Psoas muscle (tissue), 8 donors: ENCODE measurements around the gene LCNL1. TPM values are rescaled to one million over a fixed set of nuclear protein-coding genes. Genes with fewer than 3 reads are reported as not detected.

Source experiments
- ATAC-seq, 4 donors: fragments of 200-7000 bp; cut with Tn5 transposase; one replicate each; pipeline ENCODE4 v1.9.1; 2020; ENCODE audit warnings: moderate library complexity in 3 of 4, mild to moderate bottlenecking in 2 of 4
- DNase-seq, 2 donors: peaks; one replicate each; pipeline ENCODE4 v3.0.0-alpha.2; 2020
- H3K27ac ChIP-seq: fragments of 200-600 bp; one replicate; pipeline ENCODE4 v1.8.0; 2022
- H3K27me3 ChIP-seq, 3 donors: fragments of 200-600 bp in 1 of 3; one replicate each; pipeline versions ENCODE4 v1.6.1 to v1.8.0; 2013 to 2022; ENCODE audit warnings: low read length in 2 of 3, mild to moderate bottlenecking in 2 of 3, moderate library complexity in 1 of 3; ENCODE audit not compliant: insufficient read depth in 3 of 3
- H3K36me3 ChIP-seq, 2 donors: fragments of 200-600 bp in 1 of 2; one replicate each; pipeline versions ENCODE4 v1.6.1 to v1.8.0; 2013 to 2022; ENCODE audit warnings: low read depth in 1 of 2, mild to moderate bottlenecking in 1 of 2, moderate library complexity in 1 of 2; ENCODE audit not compliant: insufficient read depth in 1 of 2
- H3K4me1 ChIP-seq: fragments of 200-600 bp; one replicate; pipeline ENCODE4 v1.8.0; 2022
- H3K4me3 ChIP-seq: fragments of 200-600 bp; one replicate; pipeline ENCODE4 v1.8.0; 2022; ENCODE audit warnings: mild to moderate bottlenecking
- H3K9me3 ChIP-seq: fragments of 200-600 bp; one replicate; pipeline ENCODE4 v1.8.0; 2022
- CTCF ChIP-seq: fragments of 200-600 bp; IDR thresholded peaks from one replicate; pipeline ENCODE4 v1.8.0; 2022; ENCODE audit warnings: antibody characterized with exemption
- WGBS, 3 donors: extraction: QIAGEN DNeasy Blood & Tissue Kit; methylation state at CpG; one replicate each; pipeline versions ENCODE4 v1.1.6 to v1.1.7; 2013; 5-methylcytosine and 5-hydroxymethylcytosine counted together
- intact Hi-C, 2 donors: fragments of 100-400 bp; cut with DNase I; formaldehyde crosslinking; loops; one replicate each; pipeline versions ENCODE4 v1.11.0 to v1.14.2; 2022
- polyA plus RNA-seq, 3 donors: library from polyadenylated mRNA; stranded (reverse); fragments of 200-250 nt; gene quantifications; one replicate each; pipeline ENCODE4 v1.2.3, GENCODE V29; 2013
- total RNA-seq, 4 donors: library from RNA; stranded (reverse); fragmentation: NEBNext Ultra II Directional in 2 of 4; extraction: Animal tissue kit (Norgen Biotek cat#: 25700) in 2 of 4; gene quantifications; one replicate each; pipeline versions ENCODE4 v1.2.1 to v1.2.4, GENCODE V29; 2021 to 2023
- donor health status: healthy with polysubstance abuse.
- donor health status: DM: no; HTN: no; CAD: no; lungs with moderate emphysema.
- donor health status: Bipolar disorder and iron deficiency.
- donor health status: healthy.
- donor health status: DM: yes; HTN: yes; CAD: no.
- donor health status: DM: no; HTN: no; CAD: no.
- donor health status: DM: no; HTN: no; CAD: no.
- donor health status: DM: yes; HTN: yes; CAD: no.

LCNL1 gene
- total and polyA plus RNA-seq, 7 donors = 0.04 to 0.79 (median 0.14) TPM

GRCh38 chr9:137009938-137010732, 27.3 kb downstream of the LCNL1 start:
- 93 to 95% (median 94%) methylated on average over 47 to 49 of the region's 49 CpGs for WGBS, 3 donors
- no peak for TF ChIP-seq CTCF
- intact Hi-C loops = no loop called here
- Histone ChIP-seq H3K4me3 (no peak overlapping the region), H3K27me3 (no peaks in the 10 kb centered on the region), H3K9me3 (no peaks in the 10 kb centered on the region), H3K4me1 (no peaks in the 10 kb centered on the region), H3K36me3 (peaks cover 0 to 46% of the 10 kb centered on the region in 2 donors), H3K27ac (no peak overlapping the region)
- ATAC-seq = no peak
- no peak for DNase-seq

GRCh38 chr9:137011156-137011555, 28.4 kb downstream of the LCNL1 start:
- intact Hi-C loops = no loop called here

GRCh38 chr9:137011907-137012675, 29.3 kb downstream of the LCNL1 start:
- TF ChIP-seq CTCF = no peak
- DNase-seq = no peak
- intact Hi-C loops = no loop called here
- Histone ChIP-seq H3K27me3 (no peaks in the 10 kb centered on the region), H3K27ac (no peak overlapping the region), H3K4me1 (no peaks in the 10 kb centered on the region), H3K4me3 (no peak overlapping the region), H3K36me3 (peaks cover 0 to 65% of the 10 kb centered on the region in 2 donors), H3K9me3 (no peaks in the 10 kb centered on the region)
- 90 to 93% (median 92%) methylated on average over 29 to 39 of the region's 39 CpGs for WGBS, 3 donors
- ATAC-seq = no peak

More at GRCh38 chr9:137011156-137011555, 28.4 kb downstream of the LCNL1 start:
- Histone ChIP-seq H3K4me3 (no peak overlapping the region), H3K4me1 (no peaks in the 10 kb centered on the region), H3K27ac (no peak overlapping the region), H3K9me3 (no peaks in the 10 kb centered on the region), H3K36me3 (peaks cover 0 to 56% of the 10 kb centered on the region in 2 donors), H3K27me3 (no peaks in the 10 kb centered on the region)
- TF ChIP-seq CTCF = no peak
- DNase-seq (no peak), ATAC-seq (no peak)
- 92 to 96% (median 94%) methylated on average over 24 of the region's 24 CpGs for WGBS, 3 donors

GRCh38 chr9:137012694-137013570, 30.1 kb downstream of the LCNL1 start:
- Histone ChIP-seq H3K36me3 (peaks cover 0 to 74% of the 10 kb centered on the region in 2 donors), H3K27ac (no peak overlapping the region), H3K4me3 (no peak overlapping the region), H3K4me1 (no peaks in the 10 kb centered on the region), H3K9me3 (no peaks in the 10 kb centered on the region), H3K27me3 (no peaks in the 10 kb centered on the region)
- DNase-seq (no peak), ATAC-seq (no peak)
- WGBS, 3 donors = 82 to 88% (median 83%) methylated on average over 61 to 67 of the region's 67 CpGs
- intact Hi-C loops = no loop called here
- no peak for TF ChIP-seq CTCF
